Small intestine (tissue), 7 donors: ENCODE measurements around the gene RPL36. TPM values are rescaled to one million over a fixed set of nuclear protein-coding genes. Genes with fewer than 3 reads are reported as not detected.
"Not testable (repeated sequence)": the region's sequence is repeated elsewhere in the genome, so short reads cannot be mapped to it uniquely, and the experiment has no call there.

ENCODE experiments used
- DNase-seq, 2 donors: peaks; one replicate each; pipeline versions ENCODE4 v3.0.0 to v3.0.0-alpha.2; 2013
- FAIRE-seq: peaks from 2 replicates; lab custom pipeline; 2012; peaks lifted over from hg19 to GRCh38; lab: Jason Lieb, UNC
- H3K27ac ChIP-seq, 3 donors: one replicate each; pipeline ENCODE4 v1.5.1; 2013; ENCODE audit warnings: low read length in 2 of 3, mild to moderate bottlenecking in 2 of 3, control low read depth in 1 of 3, inconsistent platforms in 1 of 3, low read depth in 1 of 3, moderate library complexity in 1 of 3
- H3K27me3 ChIP-seq, 3 donors: one replicate each; pipeline ENCODE4 v1.6.1; 2013; ENCODE audit warnings: low read length in 3 of 3, inconsistent platforms in 1 of 3; ENCODE audit not compliant: control insufficient read depth in 3 of 3, insufficient read depth in 3 of 3
- H3K36me3 ChIP-seq, 3 donors: one replicate each; pipeline ENCODE4 v1.6.1; 2013; ENCODE audit warnings: low read length in 3 of 3, inconsistent platforms in 1 of 3, low read depth in 1 of 3, mild to moderate bottlenecking in 1 of 3, moderate library complexity in 1 of 3; ENCODE audit not compliant: control insufficient read depth in 3 of 3, insufficient read depth in 2 of 3
- H3K4me1 ChIP-seq, 3 donors: one replicate each; pipeline ENCODE4 v1.6.1; 2013; ENCODE audit warnings: low read length in 2 of 3, inconsistent platforms in 1 of 3, low read depth in 1 of 3, mild to moderate bottlenecking in 1 of 3, moderate library complexity in 1 of 3; ENCODE audit not compliant: control insufficient read depth in 3 of 3, insufficient read depth in 2 of 3
- H3K4me3 ChIP-seq, 3 donors: one replicate each; pipeline ENCODE4 v1.5.1; 2013; ENCODE audit warnings: low read length in 3 of 3, control low read depth in 1 of 3, inconsistent platforms in 1 of 3, low read depth in 1 of 3, mild to moderate bottlenecking in 1 of 3, moderate library complexity in 1 of 3
- H3K9me3 ChIP-seq, 2 donors: one replicate each; pipeline ENCODE4 v1.6.1; 2013; ENCODE audit warnings: low read depth in 1 of 2, low read length in 1 of 2; ENCODE audit not compliant: control insufficient read depth in 2 of 2, insufficient read depth in 1 of 2
- WGBS, 3 donors: extraction: QIAGEN DNeasy Blood & Tissue Kit; methylation state at CpG; one replicate each; pipeline ENCODE4 v1.1.7; 2013; 5-methylcytosine and 5-hydroxymethylcytosine counted together
- polyA plus RNA-seq, 4 donors: library from polyadenylated mRNA; stranded (reverse) in 3 of 4; unstranded in 1 of 4; fragments of 200-250 nt in 3 of 4; fragments of 120-200 nt in 1 of 4; gene quantifications; one replicate each; pipeline versions ENCODE4 v1.2.1 to v1.2.3, GENCODE V29; 2013
- donor health status: healthy with polysubstance abuse.
- donor health status: control.
- donor health status: control.
- donor health status: Bipolar disorder and iron deficiency.
- donor health status: healthy.

RPL36 gene
- polyA plus RNA-seq, 4 donors = 945 to 1,946 (median 1,407) TPM

DNA sequence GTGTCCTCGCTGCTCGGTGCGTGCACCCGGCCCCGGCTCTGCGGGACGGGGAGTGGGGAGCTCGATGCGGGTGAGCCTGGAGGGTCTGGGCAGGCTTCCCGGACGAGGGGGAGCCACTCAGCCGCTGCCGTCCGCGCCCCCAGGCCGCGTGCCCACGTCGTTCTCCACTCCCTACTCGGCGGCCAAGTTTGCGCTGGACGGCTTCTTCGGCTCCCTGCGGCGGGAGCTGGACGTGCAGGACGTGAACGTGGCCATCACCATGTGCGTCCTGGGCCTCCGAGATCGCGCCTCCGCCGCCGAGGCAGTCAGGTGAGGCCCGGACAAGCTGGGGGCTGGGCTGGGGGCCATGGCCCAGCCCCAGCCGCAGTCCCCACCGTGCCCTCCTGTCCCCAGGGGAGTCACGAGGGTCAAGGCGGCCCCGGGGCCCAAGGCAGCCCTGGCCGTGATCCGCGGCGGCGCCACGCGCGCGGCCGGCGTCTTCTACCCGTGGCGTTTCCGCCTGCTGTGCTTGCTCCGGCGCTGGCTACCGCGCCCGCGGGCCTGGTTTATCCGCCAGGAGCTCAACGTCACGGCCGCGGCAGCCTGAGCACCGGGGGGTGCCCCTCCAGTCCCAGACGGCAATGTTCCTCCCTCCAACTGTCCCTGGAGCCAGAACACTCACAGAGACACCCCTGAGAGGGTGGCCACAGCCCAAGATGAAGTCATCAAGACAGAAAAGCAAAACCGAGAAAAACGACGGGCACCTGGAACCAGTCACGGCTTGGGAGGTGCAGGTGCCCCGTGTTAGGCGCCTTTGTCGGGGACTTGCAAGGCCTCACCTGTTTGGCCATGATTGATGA is 2.5 kb upstream of the RPL36 start:
- Histone ChIP-seq H3K4me3 (peak overlapping the region in 2 of 3 donors; percentile 20 to 40), H3K36me3 (peaks cover 0 to 18% (median 0%) of the 10 kb centered on the region in 3 donors), H3K27me3 (no peaks in the 10 kb centered on the region), H3K27ac (peak overlapping the region; percentile 14 to 81 (median 28)), H3K9me3 (no peaks in the 10 kb centered on the region), H3K4me1 (peaks cover 0 to 16% (median 0%) of the 10 kb centered on the region in 3 donors)
- no peak for DNase-seq
- 53 to 58% (median 54%) methylated on average over 59 to 76 of the region's 76 CpGs for WGBS, 3 donors
- FAIRE-seq = no peak

DNA sequence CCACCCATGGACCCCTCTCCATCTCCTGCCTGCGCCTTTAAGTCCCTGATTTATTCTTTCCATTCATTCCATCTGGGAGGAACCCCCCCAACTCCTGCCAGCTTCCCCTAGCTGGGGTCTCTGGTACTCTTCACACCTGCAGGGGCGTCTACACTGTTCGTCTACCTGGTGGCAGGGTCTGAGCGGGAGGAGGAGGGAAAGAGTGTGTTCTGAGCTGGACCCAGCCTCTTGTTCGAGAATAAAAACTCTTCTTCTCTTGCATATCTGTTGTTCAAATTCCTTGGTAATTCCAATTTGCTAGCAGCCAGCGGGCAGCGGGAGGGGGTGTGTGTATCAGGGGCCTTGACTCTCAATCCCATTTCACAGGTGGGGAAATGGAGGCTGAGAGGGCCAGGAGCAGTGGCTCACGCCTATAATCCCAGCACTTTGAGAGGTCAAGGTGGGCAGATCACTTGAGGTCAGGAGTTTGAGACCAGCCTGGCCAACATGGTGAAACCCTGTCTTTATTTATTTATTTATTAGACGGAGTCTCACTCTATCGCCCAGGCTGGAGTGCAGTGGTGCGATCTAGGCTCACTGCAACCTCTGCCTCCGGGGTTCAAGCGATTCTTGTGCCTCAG is 1.7 kb upstream of the RPL36 start:
- not testable (repeated sequence) for DNase-seq, FAIRE-seq
- peaks cover 0 to 21% (median 0%) of the 10 kb centered on the region in 3 donors for H3K4me1 ChIP-seq

DNA sequence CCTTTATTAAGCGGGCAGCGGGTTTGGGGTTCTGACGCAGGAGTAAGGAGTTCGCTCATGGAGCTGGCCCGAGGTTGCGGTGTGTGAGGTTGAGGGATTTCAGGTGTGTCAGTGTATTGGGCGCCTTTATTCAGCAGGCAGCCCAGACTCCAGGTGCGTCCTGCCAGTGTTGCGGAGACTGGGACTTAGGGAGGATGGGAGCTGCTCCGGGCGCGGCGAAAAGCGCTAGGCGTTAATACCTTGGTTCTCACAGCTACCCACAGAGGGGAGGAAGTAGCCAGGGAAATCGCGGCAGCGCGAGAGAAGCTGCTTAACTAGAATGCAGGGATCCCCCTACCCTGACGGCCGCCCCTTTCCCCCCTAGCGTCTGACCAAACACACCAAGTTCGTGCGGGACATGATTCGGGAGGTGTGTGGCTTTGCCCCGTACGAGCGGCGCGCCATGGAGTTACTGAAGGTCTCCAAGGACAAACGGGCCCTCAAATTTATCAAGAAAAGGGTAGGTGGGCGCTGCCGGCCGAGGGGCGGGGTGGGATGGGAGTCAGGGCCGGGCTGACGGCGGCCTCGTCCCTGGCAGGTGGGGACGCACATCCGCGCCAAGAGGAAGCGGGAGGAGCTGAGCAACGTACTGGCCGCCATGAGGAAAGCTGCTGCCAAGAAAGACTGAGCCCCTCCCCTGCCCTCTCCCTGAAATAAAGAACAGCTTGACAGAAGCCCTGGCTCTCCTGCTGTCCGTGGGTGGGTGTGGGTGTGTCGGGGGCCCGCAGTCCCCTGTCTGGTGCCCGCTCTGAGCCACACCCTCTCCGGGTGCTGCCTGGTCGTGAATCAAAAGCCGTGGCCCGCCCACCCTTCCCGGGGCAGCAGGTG is 1.1 kb downstream of the RPL36 start:
- peak; percentile 66 to 76 for DNase-seq
- WGBS, 3 donors = 1 to 3% (median 1%) methylated on average over 50 to 54 of the region's 54 CpGs
- H3K9me3 ChIP-seq = no peaks in the 10 kb centered on the region
- peak overlapping the region; percentile 37 to 94 (median 72) for H3K4me3 ChIP-seq
- H3K4me1 ChIP-seq = peaks cover 0 to 19% (median 0%) of the 10 kb centered on the region in 3 donors
- no peaks in the 10 kb centered on the region for H3K27me3 ChIP-seq
- peak overlapping the region; percentile 84 to 90 (median 87) for H3K27ac ChIP-seq
- no peak for FAIRE-seq
- peaks cover 3 to 54% (median 9%) of the 10 kb centered on the region in 3 donors for H3K36me3 ChIP-seq

More for the DNA sequence above, 1.7 kb upstream of the RPL36 start:
- peaks cover 0 to 26% (median 0%) of the 10 kb centered on the region in 3 donors for H3K36me3 ChIP-seq
- not testable (repeated sequence) for H3K4me3 ChIP-seq, H3K9me3 ChIP-seq, H3K27ac ChIP-seq, H3K27me3 ChIP-seq
- 93 to 97% (median 94%) methylated on average over 13 of the region's 13 CpGs for WGBS, 3 donors

DNA sequence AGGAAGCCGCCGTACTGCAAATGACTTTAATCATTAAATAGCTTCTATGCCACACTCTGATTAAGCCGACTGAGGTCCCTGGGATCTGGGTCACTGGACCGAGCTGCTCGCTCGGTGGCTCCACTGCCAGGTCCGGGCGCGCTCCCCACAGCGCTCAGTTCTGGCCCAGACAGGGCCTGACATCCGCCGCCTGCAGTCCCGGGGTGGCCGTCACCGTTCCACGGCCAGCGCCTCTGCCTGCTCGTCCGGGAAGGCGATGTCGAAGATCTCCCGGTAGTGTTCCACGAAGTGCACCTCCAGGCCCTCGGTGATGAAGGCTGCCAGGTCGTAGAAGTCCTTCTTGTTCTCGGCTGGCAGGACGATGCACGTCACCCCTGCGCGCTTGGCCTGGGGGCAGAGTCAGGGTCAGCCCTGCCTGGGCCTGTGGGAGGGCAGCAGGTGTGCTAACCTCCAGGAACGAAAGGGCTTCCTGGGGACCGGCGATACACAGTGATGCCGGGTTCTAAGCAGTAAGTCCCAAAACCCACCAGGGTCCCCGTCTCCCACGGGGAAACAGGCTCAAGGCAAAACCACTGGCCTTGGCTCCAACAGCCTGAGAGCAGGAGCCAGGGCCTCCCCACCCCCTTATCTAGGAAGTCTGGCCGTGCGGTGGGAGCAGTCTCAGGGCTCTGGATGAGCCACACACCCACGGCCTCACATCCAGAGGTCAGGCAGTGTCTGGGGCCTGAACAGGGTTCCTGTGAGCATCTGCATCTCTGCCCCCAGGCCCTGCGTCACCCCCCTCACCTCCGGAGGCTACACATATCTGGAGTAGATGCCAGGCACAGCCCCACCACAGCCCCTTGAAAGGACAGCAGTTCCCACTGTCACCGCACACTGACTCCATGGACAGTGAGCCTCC is 2.0 kb downstream of the RPL36 start:
- FAIRE-seq = no peak
- 33 to 52% (median 37%) methylated on average over 33 to 42 of the region's 42 CpGs for WGBS, 3 donors
- H3K36me3 ChIP-seq = peaks cover 3 to 63% (median 12%) of the 10 kb centered on the region in 3 donors
- no peaks in the 10 kb centered on the region for H3K27me3 ChIP-seq
- DNase-seq = no peak
- H3K4me3 ChIP-seq = peak overlapping the region in 2 of 3 donors; percentile 72 to 94
- H3K9me3 ChIP-seq = no peaks in the 10 kb centered on the region
- peak overlapping the region in 2 of 3 donors; percentile 84 to 87 for H3K27ac ChIP-seq
- peaks cover 0 to 17% (median 0%) of the 10 kb centered on the region in 3 donors for H3K4me1 ChIP-seq

DNA sequence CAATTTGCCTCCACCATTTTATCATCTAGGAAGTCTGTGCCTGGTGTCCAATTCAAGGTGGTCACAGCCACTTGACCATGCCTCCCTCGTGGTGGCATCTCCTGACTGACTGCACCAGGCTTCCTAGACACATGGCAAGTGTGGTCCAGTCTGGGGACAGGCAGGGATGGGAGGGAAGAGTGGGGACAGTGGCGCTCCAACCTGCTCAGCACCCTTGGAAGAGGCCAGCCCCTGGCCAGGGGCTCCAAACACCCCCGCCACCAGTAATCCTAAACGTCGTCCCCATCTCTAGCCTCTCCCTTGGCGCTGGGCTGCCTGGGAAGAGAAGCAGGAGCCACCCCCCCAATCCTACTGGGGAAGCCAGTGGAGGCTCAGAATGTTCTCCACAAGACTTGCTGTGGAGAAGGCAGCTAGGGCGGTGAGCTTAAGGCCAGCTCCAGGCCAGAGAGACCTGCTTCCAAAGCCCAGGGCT is 2.7 kb downstream of the RPL36 start:
- no peaks in the 10 kb centered on the region for H3K27me3 ChIP-seq
- H3K27ac ChIP-seq = no peak overlapping the region
- peaks cover 0 to 14% (median 0%) of the 10 kb centered on the region in 3 donors for H3K4me1 ChIP-seq
- H3K4me3 ChIP-seq = no peak overlapping the region
- no peaks in the 10 kb centered on the region for H3K9me3 ChIP-seq
- peaks cover 3 to 69% (median 13%) of the 10 kb centered on the region in 3 donors for H3K36me3 ChIP-seq
- DNase-seq (no peak), FAIRE-seq (no peak)
- WGBS, 3 donors = 67 to 85% (median 75%) methylated on average over 6 to 7 of the region's 7 CpGs

DNA sequence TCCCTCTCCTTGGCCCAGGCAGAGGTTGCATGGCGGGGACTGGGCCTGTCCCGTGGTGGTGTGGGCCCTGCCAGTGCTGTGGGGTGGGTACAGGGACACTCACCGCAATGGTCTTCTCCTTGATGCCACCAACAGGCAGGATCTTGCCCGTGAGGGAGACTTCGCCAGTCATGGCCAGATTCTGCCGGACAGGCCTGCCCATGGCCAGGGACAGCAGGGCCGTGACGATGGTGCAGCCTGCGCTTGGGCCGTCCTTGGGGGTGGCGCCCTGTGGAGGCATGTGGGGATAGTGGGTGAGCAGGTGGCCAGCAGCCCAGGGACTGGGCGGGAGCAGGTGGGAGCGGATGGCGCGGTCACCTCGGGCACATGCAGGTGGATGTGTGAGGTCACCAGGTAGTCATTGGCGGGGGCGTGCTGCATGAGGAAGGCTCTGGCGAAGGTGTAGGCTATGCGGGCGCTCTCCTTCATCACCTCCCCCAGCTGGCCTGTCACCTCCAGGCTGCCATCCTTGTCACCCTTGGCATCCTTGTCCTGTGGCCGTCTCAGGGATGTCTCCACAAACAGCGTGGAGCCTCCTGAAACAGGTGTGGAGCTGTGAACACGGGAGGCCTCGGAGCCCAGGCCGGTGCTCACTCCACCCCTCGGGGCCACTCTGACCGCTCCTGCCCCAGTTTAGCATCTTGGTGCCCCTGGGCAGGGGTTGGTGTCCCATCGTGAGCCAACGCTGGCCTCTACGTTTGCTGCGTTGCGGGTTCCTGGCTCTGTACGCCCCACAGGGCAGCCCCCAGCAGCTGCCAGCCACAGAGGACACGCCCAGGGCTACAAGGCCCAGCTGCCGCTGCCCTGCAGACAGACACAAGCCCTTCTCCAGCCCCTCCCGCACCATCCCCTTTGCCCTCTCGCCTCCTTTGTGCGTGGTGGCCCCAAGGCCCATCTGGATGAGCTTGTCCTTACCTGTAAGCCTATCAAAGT is 3.4 kb downstream of the RPL36 start:
- Histone ChIP-seq H3K4me3 (no peak overlapping the region), H3K27ac (no peak overlapping the region), H3K27me3 (no peaks in the 10 kb centered on the region), H3K36me3 (peaks cover 3 to 75% (median 18%) of the 10 kb centered on the region in 3 donors), H3K9me3 (no peaks in the 10 kb centered on the region), H3K4me1 (peaks cover 0 to 14% (median 0%) of the 10 kb centered on the region in 3 donors)
- 80 to 84% (median 83%) methylated on average over 36 to 39 of the region's 39 CpGs for WGBS, 3 donors
- DNase-seq (no peak), FAIRE-seq (no peak)
